HL-60/S4 treated with retinoic acid at 250 ng/mL for 4 days and 3 days (cell line): Measurements from ENCODE around the gene HOXA11.

Experiments
- in situ Hi-C: fragments of 300-500 bp; cut with MboI; formaldehyde crosslinking; loops from 2 replicates; pipeline ENCODE4 v1.7.0; 2022; ENCODE audit warnings: low sequenced_read_pairs

The HOXA11 gene

GRCh38 chr7:27141137-27141922 is 43.7 kb downstream of the HOXA11 start:
- in situ Hi-C loops, result no loop called here

- in situ Hi-C loops, result no loop called here
These were observed 44.7 kb downstream of the HOXA11 start for GRCh38 chr7:27140126-27140857.

- in situ Hi-C loops, result no loop called here
These were observed 45.5 kb downstream of the HOXA11 start for GRCh38 chr7:27139334-27140125.

GRCh38 chr7:27138985-27139333 is 46.1 kb downstream of the HOXA11 start:
- in situ Hi-C loops, result no loop called here

GRCh38 chr7:27138472-27138871 is 46.6 kb downstream of the HOXA11 start:
- in situ Hi-C loops, result no loop called here

GRCh38 chr7:27137640-27138315 is 47.3 kb downstream of the HOXA11 start:
- in situ Hi-C loops, result no loop called here

- in situ Hi-C loops, result no loop called here
These were observed 50.6 kb downstream of the HOXA11 start for GRCh38 chr7:27134392-27134791.

GRCh38 chr7:27133409-27134231 is 51.4 kb downstream of the HOXA11 start:
- in situ Hi-C loops, result no loop called here

- in situ Hi-C loops, result no loop called here
These were observed 52.1 kb downstream of the HOXA11 start for GRCh38 chr7:27132978-27133377.

- in situ Hi-C loops, result no loop called here
These were observed 52.8 kb downstream of the HOXA11 start for GRCh38 chr7:27132214-27132613.

GRCh38 chr7:27131390-27131819 is 53.6 kb downstream of the HOXA11 start:
- in situ Hi-C loops, result no loop called here
